ENCODE measurements around the gene SHD.

The SHD gene

DNA sequence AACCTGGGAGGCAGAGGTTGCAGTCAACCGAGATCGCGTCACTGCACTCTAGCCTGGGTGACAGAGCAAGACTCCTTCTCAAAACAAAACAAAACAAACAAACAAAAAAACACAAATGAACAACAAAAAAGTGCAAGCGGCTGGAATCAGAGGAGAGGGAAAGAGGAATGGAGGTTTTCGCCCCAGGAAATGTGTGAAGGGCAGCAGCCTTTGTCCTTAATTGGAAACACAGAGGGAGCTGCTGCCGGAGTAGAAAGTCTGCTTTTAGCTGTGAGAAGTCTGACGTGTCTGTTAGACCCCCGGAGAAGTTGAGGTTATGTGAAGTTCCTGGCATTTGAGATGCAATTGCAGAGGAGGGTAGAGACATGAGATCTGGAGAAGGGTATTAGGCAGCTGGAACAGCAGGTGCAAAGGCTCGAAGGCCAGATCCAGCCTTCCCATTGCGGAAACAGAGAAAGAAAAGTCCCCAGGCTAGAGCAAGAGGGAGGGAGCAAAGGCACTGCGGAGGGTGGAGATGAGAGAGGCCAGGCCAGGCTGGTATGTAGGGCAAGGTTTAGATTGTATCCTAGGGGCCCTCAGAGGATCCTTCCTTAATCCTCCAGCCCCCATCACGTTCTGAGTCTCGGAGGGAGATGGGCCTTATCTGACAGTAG lies 22.6 kb downstream of the SHD start:
- no peak for DNase-seq

DNA sequence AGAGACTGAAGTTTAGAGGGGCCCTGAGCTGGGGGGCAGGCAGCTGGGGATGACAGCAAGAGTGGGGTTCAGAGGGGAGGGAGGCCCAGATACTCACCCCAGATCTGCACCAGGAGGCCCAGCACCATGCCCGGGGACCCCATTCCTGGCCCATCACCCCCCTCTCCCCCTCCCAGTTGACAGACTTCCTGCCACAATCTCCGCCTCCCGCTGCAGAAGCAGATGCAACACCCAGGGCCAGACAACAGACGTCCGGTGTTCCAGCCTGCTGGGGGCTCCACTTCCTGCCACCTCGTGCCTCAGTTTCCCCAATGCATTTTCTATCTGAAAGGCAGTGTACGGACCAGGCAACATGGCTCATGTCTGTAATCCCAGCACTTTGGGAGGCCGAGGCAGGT lies 23.2 kb downstream of the SHD start, which contains the start of gene TMIGD2:
TSS of gene TMIGD2 (minus strand) at position 147 of the 398 bp plus-strand sequence. CDS start at position 143, 4 bp downstream.
- DNase-seq: no peak

DNA sequence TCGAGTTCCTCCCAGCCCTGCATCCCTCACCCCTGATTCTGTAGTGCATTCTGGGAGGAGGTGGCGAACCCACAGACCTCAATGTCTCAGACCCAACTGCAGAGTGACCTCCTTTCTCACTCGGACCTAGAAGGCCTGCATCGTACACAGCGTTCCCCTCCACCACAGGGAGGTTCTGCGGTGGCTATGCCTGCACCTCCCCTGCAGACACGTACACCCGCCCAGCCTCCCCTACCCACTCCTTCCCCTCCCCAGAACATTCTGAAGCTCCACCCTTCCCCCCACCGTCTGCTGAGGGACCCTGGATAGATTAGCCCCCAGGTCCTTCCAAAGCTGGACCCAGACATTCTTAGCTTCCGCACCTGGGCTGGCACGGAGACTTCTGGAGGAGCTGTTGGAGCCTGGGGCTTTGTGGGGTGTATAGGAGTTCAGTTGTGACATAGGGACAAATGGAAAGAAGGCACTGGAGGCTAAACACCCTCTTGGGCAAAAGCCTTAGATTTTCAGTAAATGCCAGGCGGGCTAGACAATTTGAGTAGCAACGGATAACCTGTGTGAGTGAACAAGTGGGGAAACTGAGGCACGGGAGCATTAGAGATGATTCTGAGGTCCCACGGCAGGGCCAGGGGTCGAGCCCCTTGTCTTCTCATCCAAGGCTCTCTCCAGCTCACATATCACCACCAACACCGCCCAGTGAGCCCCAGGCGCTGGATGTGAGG lies 24.9 kb downstream of the SHD start:
- DNase-seq: no peak

DNA sequence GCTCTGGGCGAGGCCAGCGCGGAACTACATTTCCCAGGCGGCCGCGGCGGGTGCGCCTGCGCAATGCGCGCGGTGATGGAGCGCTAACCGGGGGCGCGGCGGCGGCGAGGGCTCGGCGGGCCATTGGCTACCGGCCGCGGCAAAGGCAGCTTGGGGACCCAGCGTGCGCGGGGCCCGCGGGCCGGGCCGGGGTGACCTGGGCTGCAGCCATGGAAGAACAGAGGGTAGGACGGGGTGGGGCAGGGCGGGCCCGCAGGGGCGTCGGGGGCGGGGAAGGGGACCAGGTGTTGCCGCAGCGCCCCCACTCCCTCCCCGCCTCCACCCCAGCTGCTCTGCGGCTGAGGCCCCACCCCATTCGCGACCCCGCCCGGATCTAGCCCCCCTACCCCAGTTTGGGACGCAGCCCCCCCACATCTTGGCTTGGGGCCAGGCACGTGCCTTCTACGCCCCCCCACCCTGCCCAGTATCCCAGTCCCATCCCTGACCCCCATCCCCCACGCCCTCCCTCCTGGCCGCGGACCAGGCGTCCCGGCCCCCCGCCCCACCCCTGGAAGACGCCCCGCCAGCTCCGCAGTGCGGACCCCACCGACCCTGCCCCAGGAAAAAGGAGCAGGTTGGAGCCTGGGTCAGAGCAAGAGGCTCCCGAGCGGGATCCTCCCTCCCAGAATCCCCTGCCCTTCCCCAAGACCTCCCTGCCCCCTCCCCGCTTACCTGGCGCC lies 25.6 kb downstream of the SHD start, which contains the start of gene FSD1:
TSS of gene FSD1 (plus strand) at position 61 of the 719 bp plus-strand sequence. CDS start at position 210, 149 bp downstream.
- peak; percentile 88 for DNase-seq

DNA sequence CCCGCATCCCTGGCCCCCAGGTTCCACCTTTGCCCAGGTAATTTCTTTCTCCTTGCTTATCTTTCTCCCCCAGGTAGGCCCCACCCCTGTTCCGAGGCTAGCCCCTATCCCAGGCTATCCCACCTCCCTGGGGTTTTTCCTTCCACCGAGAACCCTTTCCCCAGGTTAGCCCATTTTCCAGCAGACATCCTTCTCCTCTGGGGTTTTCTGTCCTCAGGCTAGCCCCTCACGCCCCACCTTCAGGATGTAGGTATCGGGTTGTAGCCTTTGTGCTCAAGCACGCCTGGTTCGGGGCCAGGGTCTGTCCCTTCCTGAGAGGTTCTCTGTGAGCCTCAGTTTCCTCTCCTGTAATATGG lies 26.2 kb downstream of the SHD start:
- DNase-seq: no peak

DNA sequence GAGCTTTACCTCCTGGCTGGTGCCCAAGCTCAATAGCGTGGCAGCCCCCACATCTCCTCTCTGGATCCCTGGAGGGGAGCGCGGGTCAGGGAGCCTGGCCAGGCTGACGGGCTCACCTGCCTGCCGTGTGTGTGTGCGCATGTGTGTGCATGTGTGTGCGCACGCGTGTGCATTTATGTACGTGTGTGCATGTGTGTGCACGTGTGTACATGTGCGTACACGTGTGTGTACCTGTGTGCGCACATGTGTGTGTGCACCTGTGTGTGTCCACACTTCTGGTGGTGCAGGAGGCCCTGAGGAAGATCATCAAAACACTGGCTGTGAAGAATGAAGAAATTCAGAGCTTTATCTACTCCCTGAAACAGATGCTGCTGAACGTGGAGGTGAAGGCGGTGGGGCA lies 26.6 kb downstream of the SHD start:
- DNase-seq: no peak

DNA sequence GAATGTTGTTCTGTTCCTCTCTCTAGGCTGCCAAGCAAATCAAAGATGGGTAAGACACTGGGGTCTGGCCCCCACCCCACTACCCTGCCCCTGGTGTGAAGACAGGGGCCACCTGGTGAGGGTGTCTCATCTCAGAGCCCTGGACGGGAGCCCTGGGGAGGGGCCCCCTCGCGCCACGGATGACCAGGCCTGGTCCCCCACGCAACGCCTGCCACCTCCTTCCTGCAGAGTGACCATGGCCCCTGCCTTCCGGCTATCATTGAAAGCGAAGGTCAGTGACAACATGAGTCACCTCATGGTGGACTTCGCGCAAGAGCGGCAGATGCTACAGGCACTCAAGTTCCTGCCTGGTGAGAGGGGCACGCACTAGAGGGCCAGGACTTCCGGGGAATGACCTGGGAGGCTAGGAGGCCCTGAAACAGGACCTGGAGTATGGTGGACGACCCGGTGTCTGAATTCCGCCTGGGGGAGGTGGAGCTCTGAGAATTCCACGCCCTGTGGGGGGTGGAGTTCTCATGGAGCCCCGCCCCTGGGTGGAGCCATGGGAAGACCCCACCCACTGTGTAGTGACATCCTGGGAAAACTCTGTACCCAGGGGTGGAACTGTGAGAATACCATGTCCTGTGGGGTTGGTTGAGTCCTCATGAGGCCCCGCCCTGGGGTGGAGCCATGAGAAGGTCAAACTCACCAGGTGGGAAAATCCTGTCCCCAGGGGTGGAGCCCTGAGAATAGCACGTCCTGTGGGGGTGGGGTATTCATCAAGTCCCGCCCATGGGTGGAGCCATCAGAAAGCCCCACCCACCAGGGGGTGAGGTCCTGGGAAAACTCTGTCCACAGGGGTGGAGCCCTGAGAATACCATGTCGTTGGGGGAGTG lies 31.4 kb downstream of the SHD start:
- no peak for DNase-seq

DNA sequence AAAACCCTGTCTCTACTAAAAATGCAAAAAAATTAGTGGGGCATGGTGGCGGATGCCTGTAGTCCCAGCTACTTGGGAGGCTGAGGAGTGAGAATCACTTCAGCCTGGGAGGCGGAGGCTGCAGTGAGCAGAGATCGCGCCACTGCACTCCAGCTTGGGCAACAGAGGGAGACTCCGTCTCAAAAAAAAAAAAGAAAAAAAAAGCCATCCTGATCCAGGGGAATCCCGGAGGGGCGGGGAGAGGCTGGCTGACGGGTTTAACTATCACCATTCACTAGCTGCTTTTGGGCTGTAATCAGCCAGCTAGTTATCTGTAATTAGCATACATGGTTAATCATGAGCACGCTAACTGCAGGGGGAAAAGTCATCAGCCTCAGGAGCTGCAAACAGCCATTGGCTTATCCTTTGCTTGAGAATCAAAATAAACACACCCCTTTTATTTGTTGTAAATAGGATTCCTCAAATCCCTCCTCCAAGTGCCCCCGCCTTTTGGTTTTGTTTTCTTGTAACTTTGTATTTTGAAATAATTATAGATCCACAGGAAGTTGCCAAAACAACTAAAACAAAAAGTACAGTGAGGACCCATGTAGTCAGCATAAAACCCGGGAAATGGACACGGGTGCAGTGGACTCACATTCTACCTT lies 34.9 kb downstream of the SHD start:
- no peak for DNase-seq

DNA sequence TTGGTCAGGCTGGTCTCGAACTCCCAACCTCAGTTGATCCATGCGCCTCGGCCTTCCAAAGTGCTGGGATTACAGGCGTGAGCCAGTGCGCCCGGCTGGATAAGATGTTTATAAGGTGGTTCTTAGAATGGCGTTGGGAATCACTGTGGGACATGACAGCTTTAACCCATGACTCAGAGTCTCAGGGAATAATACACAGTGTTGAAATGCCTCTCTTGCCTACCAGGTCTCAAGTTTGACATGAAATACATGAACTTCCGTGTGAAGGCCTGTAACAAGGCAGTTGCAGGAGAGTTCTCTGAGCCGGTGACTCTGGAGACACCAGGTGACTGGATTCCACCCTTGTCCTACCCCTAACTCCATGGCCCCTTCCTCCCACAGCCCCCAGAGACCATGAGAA lies 37.9 kb downstream of the SHD start:
- no peak for DNase-seq

DNA sequence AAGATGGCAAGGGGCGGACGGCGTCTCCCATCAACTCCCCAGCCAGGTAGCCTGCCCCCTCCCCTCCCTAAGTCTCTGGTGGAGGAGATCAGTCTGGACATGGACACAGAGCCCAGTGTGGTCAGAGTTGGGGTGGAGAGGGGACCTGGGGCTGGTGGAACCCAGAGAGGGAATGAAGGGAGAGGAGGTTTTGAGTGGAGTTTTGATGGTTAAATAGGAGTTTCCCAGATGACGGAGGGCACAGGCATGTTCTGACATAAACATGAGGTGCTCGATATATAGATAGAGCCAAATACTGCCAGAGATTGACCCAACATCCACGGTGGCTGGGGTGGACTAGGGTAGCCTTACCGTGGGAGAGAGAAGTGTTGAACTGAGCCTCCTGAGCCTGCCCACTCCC lies 39.4 kb downstream of the SHD start:
- no peak for DNase-seq

DNA sequence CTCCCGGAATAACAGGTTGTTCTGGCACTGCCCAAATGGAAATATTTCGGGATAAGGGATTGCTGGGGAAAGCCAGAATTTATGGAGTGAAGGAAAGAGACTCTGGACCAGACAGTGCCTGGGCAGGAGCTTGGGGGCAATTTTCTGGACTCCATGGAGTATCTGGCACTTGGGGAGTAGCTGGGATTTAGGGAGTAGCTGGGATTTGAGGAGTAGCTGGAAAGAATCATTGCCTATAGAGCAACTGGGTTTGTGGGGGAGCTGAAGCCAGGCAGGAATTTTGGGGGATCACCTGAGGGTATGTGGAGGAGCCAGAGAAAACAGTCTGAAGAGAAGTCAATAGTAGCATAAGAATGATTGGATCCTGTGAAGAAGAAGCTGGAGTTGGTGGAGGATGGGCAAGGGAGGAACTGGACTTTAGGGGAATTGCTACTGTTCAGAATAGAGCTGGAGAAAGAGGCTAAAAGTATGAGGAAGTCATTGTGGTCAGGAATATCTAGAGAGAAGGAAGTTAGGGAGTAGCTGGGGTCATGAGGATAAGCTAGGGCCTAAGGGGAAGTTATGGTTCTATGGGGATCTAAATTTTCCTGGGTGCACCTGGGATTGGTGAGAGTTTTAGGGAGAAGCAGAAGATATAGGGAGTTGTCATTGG lies 40.1 kb downstream of the SHD start:
- DNase-seq: no peak

DNA sequence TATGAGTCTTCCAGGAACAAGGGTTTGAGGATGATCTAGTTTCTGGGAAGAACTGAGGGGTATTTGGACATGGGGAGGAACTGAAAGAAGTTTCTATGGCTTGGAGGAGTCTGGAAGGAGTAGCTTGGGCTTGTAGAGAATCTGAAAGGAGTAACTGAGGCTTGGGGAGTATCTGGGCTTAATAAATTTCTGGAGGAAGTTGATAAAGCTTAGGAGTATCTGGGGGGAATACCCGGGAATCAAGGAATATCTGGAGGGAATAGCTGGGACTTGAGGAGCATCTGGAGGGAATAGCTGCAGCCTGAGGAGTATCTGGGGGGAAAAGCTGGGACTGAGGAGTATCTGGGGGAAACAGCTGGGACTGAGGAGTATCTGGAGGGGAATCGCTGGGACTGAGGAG lies 41.4 kb downstream of the SHD start:
- DNase-seq: no peak

DNA sequence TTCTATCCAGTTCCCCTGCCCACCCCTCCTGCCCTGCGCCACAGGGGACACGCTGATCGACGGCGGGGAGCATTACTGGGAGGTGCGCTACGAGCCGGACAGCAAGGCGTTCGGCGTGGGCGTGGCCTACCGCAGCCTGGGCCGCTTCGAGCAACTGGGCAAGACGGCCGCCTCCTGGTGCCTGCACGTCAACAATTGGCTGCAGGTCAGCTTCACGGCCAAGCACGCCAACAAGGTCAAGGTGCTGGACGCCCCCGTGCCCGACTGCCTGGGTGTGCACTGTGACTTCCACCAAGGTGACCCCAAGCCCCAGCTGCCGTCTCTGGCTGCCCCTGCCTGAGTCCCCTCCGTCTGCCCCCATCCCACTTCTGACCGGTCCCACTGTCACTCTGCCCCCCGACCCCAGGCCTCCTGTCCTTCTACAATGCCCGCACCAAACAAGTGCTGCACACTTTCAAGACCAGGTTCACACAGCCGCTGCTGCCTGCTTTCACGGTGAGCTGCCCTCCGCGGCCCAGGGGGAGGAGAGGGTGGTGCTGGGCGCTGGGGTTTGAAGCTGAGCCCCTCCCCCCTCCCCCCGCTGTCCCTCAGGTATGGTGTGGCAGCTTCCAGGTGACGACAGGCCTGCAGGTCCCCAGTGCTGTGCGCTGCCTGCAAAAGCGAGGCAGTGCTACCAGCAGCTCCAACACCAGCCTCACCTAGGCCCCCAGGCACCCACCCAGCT lies 44.0 kb downstream of the SHD start:
- DNase-seq: no peak

DNA sequence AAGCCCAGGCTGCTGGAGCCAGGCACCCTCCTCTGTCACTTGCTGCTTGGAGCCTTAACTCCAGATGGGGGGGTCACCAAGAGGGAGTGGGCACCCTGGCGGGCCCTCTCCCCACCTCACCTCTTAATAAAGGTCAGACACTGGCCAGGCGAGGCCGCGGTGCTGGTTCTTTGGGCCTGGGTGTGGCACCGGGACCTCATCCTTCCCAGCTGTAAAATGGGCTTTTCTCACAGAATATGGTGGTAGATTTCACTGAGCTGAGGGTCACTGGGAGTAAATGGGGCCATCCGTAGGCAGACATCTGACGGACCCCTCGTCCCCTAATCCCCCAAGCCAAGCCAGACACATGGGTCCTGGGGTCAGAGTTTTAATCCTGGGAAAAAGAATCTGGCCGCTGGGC lies 44.6 kb downstream of the SHD start:
- DNase-seq: no peak

DNA sequence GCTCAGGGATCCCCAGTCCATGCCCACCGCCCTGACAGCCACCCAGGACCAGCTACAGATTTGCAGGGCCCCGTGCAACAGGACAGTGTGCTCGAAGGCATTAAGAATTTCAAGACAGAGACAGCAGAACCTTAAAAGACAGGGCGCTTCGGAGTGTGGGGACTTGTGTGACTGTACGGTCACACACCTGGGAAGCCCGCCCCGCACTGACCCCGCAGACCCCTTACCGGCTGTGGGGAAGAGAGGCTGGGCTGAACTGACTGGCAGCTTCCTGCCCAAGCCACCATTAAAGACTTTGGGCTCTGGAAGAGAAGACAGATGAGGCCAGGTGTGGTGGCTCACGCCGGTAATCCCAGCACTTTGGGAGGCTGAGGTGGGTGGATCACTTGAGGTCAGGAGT lies 45.2 kb downstream of the SHD start:
- no peak for DNase-seq

DNA sequence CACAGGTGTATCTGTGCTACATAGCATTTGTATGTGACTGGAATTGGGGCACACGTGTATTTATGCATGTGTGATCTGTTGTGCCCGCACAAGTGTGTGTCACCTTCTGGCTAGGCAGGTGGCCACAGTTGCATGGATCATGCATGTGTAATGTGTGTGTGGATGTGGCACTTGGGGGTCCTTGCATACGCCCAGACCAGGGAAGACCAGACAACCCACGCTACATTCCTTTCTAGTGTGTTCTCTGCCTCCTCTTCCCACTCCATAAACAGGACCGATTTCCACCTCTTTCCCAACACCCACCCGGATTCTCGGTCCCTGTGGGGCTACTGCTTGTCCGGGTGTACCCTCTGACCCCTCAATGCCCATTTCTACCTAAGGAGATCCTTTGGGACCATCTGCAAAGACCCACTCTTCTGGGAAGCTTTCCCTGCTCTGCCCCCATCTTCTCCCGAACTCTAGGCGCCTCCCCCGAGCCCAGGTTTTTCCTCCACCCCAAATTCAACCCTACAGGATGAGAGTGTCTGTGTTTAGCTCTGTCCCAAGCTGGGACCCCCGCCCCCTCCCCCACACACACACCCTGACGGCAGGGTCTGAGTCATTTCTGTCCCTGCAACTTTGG lies 47.3 kb downstream of the SHD start:
- DNase-seq: no peak

DNA sequence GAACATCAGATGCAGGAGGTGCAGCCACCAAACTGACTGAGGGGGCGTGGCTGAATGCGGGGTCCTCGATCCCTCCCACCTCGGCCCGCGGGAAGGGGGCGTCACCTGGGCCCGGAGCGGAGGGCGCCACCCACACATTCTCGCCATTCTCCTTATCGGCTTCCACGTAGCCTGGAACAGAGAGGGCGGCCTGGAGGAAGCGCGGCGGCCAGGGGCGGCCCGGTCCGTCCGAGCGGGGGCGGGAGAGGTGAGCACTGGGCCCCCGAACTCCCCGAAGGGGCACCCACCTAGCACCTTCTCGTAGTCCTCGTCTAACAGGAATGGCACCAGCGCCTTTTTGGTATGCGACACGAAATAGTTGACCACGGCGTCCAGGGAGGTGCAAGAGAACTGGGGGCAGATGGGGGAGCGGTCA lies 47.8 kb downstream of the SHD start:
- DNase-seq: peak; percentile 35

DNA sequence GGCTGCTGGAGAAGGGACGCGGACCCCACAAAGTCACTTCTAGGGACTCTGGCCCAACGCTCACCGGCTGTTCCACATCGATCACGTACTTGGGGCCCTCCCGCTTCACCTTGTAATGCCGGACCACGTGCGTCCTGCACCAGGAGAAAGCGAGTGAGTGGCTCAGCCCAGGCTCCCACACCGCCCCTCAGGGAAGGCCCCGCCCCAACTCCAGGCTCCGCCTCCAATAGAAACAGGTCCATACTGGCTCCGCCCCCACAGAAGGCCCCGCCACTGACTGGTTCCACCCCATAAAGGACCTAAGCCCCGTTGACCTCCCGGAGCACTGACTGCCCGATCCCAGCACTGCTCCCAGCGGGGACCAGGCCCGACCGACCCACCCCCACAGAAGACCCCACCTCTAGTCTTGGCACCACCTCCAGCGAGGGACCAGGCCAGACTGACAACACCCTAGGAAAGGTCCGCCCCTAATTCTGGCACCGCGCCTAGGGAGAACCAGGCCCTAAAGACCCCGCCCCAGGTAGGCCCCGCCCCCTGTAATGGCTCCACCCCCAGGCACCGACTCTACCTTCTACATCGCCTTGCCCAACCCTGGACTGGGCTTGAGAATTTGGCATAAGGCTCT lies 48.3 kb downstream of the SHD start:
- peak; percentile 76 for DNase-seq

DNA sequence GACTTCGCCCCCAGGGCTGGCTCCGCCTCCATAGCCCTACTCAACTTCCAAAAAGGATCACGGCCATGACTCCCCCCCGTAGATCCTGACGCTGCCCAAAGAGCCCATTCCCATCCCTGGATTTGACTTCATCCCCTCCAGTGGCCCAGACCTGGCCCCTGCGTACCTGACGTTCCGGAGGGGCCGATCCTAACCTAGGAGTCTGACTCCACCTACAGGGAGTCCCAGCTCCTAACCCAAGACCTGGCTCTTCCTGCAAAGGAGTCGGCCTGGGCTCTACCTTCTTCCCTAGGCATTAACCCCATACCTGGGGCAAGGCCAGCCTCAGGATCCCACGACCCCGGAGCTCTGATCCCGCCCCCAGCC lies 48.8 kb downstream of the SHD start:
- DNase-seq: no peak

DNA sequence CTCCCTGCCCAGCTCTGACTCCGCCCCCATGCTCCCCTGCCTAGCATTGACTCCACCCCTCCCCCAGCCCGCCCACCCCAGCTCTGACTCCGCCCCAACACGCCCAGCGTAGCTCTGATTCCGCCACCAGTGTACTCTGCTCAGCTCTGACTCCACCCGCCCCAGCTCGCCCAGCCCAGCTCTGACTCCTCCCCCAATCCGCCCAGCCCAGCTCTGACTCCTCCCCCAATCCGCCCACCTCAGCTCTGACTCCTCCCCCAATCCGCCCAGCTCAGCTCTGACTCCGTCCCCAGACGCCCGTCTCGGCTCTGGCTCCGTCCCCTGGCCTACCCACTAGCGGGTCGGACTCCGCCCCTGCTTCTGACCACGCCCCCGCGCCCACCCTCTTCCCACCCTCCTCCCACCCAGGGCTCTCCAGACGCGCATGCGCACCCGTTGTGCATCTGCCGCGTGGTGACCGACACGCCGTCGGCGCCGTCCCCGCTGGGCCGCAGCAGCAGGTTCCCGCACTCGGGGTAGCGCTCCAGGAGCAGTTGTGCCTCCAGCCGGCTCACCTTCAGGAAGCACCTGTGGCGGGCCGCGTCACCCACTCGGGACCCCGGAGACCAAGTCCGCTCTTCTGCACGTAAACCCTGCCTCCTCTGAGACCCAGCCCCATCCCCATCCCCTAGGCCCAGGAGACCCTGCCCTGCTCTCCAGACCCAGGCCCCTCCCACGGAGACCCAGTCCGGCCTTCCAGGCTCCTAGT lies 49.4 kb downstream of the SHD start:
- DNase-seq: peak; percentile 97

Data from activated CD4-positive, alpha-beta T cell treated with anti-CD3 and anti-CD28 coated beads, Interleukin-2, Interleukin-6, amounts not matched to agents 100 ng/mL and 50 ng/mL, durations not matched to agents 16 hours and 8 hours (primary cell).